ENCODE measurements around the gene CBX8. TPM values are rescaled to one million over a fixed set of nuclear protein-coding genes. Genes with fewer than 3 reads are reported as not detected.

Gene CBX8
- total and polyA plus RNA-seq, 2 of the 13 experiments (the other 11 are each of a cell fraction or from before 2014, with no cell fraction given), result 0.34 to 12.6 TPM

DNA sequence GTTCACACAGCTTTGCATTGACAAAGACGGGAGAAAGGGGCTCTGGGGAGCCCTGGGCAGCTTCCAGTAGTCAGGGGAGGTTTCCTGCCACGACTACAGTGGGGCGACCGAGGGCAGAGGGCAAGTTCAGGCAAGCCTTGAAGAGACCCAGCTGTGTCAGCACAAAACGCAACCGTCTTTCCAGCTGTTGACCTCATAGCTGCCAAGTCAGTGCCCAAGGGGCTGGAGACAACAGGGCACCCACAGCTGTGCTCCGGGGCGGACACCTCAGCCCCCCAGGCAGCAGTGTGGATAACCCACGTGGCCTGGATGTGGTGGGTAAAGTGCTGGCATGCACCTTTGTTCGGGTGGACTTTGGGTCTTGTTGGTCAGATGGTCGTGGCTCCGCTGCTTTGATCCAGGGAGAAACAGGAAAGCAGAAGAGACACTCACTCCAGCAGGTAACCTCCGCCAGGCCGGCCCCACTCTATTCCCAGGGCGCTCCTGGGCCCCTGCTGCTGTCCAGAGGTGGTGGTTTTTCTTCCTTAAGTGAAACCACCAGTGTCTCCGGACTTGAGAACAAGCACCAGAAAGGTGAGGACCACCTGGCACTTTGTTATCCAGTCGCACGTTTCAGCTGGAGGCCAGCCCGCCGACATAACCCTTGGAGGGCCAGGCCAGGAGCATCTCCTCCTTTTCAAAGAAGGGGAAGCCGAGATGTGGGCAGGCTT is 36.5 kb downstream of the CBX8 start (continued):
- TF ChIP-seq, protein P1, sequence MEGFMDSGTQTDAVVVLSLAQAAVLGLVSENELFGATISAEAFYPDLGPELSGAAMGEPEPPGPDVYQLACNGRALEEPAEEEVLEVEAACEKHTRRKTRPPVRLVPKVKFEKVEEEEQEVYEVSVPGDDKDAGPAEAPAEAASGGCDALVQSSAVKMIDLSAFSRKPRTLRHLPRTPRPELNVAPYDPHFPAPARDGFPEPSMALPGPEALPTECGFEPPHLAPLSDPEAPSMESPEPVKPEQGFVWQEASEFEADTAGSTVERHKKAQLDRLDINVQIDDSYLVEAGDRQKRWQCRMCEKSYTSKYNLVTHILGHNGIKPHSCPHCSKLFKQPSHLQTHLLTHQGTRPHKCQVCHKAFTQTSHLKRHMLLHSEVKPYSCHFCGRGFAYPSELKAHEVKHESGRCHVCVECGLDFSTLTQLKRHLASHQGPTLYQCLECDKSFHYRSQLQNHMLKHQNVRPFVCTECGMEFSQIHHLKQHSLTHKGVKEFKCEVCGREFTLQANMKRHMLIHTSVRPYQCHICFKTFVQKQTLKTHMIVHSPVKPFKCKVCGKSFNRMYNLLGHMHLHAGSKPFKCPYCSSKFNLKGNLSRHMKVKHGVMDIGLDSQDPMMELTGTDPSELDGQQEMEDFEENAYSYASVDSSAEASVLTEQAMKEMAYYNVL (CRISPR knock-in tag; IDR thresholded peaks at IDR 0.05; ENCODE audit: borderline replicate concordance), result peak; percentile 90; the same call in 1 of the 2 replicates
- TF ChIP-seq, protein P2, sequence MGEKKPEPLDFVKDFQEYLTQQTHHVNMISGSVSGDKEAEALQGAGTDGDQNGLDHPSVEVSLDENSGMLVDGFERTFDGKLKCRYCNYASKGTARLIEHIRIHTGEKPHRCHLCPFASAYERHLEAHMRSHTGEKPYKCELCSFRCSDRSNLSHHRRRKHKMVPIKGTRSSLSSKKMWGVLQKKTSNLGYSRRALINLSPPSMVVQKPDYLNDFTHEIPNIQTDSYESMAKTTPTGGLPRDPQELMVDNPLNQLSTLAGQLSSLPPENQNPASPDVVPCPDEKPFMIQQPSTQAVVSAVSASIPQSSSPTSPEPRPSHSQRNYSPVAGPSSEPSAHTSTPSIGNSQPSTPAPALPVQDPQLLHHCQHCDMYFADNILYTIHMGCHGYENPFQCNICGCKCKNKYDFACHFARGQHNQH (CRISPR knock-in tag; IDR thresholded peaks at IDR 0.05), result peak; percentile 59; the same call in 1 of the 2 replicates
- TF ChIP-seq ZNF326 (CRISPR knock-in tag; IDR thresholded peaks at IDR 0.05; ENCODE audit: borderline replicate concordance) (no peak), PRPF4 (IDR thresholded peaks at IDR 0.05; ENCODE audit: low read depth, low read length, poor library complexity, severe bottlenecking) (no peak), ARNTL (CRISPR knock-in tag; IDR thresholded peaks at IDR 0.05) (peak; percentile 97), ZNF30 (CRISPR knock-in tag; IDR thresholded peaks at IDR 0.05) (peak; percentile 92; the same call in 1 of the 2 replicates), ZMAT3 (CRISPR knock-in tag; conservative IDR thresholded peaks at IDR 0.05) (peak; percentile 99), ZNF713 (CRISPR knock-in tag; IDR thresholded peaks at IDR 0.05) (no peak; the same call in 1 of the 2 replicates), NFATC3 (CRISPR knock-in tag; IDR thresholded peaks at IDR 0.05) (peak; percentile 77; the same call in 1 of the 2 replicates), NR2F2 (IDR thresholded peaks at IDR 0.05; ENCODE audit: borderline replicate concordance, low read depth) (no peak; the same call in 1 of the 2 replicates), ZNF333 (CRISPR knock-in tag; IDR thresholded peaks at IDR 0.05; ENCODE audit: borderline replicate concordance) (peak; percentile 97)
- TF ChIP-seq, protein P3, sequence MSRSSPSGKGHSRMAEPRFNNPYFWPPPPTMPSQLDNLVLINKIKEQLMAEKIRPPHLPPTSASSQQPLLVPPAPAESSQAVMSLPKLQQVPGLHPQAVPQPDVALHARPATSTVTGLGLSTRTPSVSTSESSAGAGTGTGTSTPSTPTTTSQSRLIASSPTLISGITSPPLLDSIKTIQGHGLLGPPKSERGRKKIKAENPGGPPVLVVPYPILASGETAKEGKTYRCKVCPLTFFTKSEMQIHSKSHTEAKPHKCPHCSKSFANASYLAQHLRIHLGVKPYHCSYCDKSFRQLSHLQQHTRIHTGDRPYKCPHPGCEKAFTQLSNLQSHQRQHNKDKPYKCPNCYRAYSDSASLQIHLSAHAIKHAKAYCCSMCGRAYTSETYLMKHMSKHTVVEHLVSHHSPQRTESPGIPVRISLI (CRISPR knock-in tag; IDR thresholded peaks at IDR 0.05; ENCODE audit: borderline replicate concordance), result peak; percentile 31; the same call in 1 of the 2 replicates
- TF ChIP-seq, protein P4, sequence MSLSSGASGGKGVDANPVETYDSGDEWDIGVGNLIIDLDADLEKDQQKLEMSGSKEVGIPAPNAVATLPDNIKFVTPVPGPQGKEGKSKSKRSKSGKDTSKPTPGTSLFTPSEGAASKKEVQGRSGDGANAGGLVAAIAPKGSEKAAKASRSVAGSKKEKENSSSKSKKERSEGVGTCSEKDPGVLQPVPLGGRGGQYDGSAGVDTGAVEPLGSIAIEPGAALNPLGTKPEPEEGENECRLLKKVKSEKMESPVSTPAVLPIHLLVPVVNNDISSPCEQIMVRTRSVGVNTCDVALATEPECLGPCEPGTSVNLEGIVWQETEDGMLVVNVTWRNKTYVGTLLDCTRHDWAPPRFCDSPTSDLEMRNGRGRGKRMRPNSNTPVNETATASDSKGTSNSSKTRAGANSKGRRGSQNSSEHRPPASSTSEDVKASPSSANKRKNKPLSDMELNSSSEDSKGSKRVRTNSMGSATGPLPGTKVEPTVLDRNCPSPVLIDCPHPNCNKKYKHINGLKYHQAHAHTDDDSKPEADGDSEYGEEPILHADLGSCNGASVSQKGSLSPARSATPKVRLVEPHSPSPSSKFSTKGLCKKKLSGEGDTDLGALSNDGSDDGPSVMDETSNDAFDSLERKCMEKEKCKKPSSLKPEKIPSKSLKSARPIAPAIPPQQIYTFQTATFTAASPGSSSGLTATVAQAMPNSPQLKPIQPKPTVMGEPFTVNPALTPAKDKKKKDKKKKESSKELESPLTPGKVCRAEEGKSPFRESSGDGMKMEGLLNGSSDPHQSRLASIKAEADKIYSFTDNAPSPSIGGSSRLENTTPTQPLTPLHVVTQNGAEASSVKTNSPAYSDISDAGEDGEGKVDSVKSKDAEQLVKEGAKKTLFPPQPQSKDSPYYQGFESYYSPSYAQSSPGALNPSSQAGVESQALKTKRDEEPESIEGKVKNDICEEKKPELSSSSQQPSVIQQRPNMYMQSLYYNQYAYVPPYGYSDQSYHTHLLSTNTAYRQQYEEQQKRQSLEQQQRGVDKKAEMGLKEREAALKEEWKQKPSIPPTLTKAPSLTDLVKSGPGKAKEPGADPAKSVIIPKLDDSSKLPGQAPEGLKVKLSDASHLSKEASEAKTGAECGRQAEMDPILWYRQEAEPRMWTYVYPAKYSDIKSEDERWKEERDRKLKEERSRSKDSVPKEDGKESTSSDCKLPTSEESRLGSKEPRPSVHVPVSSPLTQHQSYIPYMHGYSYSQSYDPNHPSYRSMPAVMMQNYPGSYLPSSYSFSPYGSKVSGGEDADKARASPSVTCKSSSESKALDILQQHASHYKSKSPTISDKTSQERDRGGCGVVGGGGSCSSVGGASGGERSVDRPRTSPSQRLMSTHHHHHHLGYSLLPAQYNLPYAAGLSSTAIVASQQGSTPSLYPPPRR (CRISPR knock-in tag; IDR thresholded peaks at IDR 0.05; ENCODE audit: borderline replicate concordance), result peak; percentile 90
- TF ChIP-seq, protein P5, sequence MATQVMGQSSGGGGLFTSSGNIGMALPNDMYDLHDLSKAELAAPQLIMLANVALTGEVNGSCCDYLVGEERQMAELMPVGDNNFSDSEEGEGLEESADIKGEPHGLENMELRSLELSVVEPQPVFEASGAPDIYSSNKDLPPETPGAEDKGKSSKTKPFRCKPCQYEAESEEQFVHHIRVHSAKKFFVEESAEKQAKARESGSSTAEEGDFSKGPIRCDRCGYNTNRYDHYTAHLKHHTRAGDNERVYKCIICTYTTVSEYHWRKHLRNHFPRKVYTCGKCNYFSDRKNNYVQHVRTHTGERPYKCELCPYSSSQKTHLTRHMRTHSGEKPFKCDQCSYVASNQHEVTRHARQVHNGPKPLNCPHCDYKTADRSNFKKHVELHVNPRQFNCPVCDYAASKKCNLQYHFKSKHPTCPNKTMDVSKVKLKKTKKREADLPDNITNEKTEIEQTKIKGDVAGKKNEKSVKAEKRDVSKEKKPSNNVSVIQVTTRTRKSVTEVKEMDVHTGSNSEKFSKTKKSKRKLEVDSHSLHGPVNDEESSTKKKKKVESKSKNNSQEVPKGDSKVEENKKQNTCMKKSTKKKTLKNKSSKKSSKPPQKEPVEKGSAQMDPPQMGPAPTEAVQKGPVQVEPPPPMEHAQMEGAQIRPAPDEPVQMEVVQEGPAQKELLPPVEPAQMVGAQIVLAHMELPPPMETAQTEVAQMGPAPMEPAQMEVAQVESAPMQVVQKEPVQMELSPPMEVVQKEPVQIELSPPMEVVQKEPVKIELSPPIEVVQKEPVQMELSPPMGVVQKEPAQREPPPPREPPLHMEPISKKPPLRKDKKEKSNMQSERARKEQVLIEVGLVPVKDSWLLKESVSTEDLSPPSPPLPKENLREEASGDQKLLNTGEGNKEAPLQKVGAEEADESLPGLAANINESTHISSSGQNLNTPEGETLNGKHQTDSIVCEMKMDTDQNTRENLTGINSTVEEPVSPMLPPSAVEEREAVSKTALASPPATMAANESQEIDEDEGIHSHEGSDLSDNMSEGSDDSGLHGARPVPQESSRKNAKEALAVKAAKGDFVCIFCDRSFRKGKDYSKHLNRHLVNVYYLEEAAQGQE (IDR thresholded peaks at IDR 0.05; ENCODE audit: borderline replicate concordance in 1 of 2, low read depth in 1 of 2, low read length in 2 of 2), result peak in 1 of 2 experiments; percentile 59; a peak in 2 of 4 replicates

All from HepG2 (cell line).